ENCODE data around the gene ITGB3. TPM values are rescaled to one million over a fixed set of nuclear protein-coding genes. Genes with fewer than 3 reads are reported as not detected.
A peak's percentile ranks its signal among the peaks of the same experiment; 100 is the strongest.

Gene ITGB3
- total RNA-seq, 1 donor from 2014 or later: not detected

DNA sequence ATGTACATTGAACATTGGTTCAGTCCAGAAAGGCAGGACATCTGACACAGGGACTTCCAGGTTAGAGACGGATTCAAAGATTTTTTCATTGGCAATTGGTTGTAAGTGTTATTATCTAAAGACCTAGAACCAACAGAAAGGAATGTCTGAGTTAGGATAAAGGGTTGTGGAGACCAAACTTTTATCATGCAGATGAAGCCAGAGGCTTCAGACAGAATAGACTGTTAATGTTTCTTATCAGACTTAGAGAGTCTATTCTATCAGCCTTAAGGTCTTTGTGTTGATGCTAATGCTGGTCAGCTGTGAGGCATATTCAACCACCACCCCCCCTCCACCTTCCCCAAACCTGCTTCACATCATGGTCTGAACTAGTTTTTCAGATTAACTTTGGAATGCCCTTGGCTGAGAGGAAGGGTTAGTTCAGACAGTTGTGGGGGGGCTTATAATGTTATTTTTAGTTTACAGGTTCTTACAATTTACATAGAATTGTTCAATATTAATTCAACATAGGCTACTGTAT is 2.1 kb upstream of the ITGB3 start:
- H3K36me3 Mint-ChIP-seq (ENCODE audit: low read depth, unreplicated experiment): no peaks in the 10 kb centered on the region
- H3K27me3 Mint-ChIP-seq (ENCODE audit: unreplicated experiment): peaks cover 12% of the 10 kb centered on the region
- no peak overlapping the region for H3K27ac Mint-ChIP-seq (ENCODE audit: unreplicated experiment)
- peaks cover 3% of the 10 kb centered on the region for H3K4me1 Mint-ChIP-seq (ENCODE audit: unreplicated experiment)
- H3K4me3 Mint-ChIP-seq (ENCODE audit: unreplicated experiment): no peak overlapping the region
- no peak for DNase-seq (ENCODE audit: low spot score)
- TF ChIP-seq, protein P1, sequence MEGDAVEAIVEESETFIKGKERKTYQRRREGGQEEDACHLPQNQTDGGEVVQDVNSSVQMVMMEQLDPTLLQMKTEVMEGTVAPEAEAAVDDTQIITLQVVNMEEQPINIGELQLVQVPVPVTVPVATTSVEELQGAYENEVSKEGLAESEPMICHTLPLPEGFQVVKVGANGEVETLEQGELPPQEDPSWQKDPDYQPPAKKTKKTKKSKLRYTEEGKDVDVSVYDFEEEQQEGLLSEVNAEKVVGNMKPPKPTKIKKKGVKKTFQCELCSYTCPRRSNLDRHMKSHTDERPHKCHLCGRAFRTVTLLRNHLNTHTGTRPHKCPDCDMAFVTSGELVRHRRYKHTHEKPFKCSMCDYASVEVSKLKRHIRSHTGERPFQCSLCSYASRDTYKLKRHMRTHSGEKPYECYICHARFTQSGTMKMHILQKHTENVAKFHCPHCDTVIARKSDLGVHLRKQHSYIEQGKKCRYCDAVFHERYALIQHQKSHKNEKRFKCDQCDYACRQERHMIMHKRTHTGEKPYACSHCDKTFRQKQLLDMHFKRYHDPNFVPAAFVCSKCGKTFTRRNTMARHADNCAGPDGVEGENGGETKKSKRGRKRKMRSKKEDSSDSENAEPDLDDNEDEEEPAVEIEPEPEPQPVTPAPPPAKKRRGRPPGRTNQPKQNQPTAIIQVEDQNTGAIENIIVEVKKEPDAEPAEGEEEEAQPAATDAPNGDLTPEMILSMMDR (IDR thresholded peaks at IDR 0.05; ENCODE audit: unreplicated experiment): no peak
- H3K9me3 Mint-ChIP-seq (ENCODE audit: unreplicated experiment): no peaks in the 10 kb centered on the region

DNA sequence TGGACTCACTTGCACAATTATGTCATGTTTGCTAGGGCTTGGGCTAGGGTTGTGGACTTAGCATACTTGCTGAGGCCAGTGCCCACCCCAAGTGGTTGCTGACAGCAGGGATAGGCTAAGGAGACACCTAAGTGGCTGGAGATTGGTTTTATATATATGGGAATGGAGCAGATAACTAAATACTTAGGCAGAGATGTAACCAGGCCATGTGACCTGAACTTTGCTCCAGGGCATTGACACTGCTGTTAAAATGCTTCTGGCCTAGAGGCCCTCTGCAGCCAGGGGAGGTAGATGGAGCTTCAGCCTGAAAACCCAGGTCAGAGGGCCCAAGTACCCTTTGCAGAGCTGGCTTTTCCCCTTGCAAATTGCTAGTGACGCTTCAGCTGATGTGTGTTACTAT is 1.4 kb upstream of the ITGB3 start:
- Mint-ChIP-seq H3K4me3 (ENCODE audit: unreplicated experiment) (no peak overlapping the region), H3K9me3 (ENCODE audit: unreplicated experiment) (no peaks in the 10 kb centered on the region), H3K36me3 (ENCODE audit: low read depth, unreplicated experiment) (no peaks in the 10 kb centered on the region), H3K27ac (ENCODE audit: unreplicated experiment) (no peak overlapping the region), H3K4me1 (ENCODE audit: unreplicated experiment) (peaks cover 3% of the 10 kb centered on the region), H3K27me3 (ENCODE audit: unreplicated experiment) (peaks cover 12% of the 10 kb centered on the region)
- no peak for DNase-seq (ENCODE audit: low spot score)
- TF ChIP-seq, protein P1 (IDR thresholded peaks at IDR 0.05; ENCODE audit: unreplicated experiment): no peak

DNA sequence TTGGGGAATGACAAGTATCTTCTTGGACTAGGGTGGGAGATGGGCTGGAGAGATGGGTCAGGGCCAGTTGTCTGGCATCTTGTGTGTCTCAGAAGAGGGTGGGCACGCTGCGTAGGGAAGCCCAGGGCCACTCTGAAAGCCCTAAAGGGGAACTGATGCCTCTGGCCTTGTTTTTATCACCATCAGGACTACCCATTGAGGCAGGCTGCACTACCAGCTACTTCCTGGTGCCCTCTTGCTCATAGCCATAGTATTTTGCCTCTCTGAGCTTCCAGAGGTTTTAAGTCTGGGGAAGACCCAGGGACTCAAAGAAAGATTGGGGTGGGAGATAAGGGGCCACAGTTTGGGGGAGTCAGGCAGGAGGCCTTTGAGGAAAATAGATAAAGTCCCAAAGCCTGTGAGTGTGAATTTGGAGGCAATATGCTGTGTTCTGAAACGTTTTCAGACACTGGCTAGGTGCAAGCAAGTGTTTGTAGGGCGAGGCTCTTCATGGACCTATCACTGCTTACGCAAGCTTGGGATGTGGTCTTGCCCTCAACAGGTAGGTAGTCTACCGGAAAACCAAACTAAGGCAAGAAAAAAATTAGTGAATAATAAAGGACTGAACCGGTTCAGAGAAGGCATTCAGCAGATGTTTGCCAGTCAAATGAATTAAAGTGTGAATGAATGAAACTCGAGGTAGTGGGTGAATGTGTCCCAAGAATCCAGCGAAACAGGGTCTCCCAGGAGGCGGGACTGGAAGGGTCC is 688 bp upstream of the ITGB3 start:
- no peak for DNase-seq (ENCODE audit: low spot score)
- Mint-ChIP-seq H3K4me3 (ENCODE audit: unreplicated experiment) (peak overlapping the region; percentile 22), H3K4me1 (ENCODE audit: unreplicated experiment) (peaks cover 3% of the 10 kb centered on the region), H3K9me3 (ENCODE audit: unreplicated experiment) (no peaks in the 10 kb centered on the region), H3K27me3 (ENCODE audit: unreplicated experiment) (peaks cover 12% of the 10 kb centered on the region), H3K27ac (ENCODE audit: unreplicated experiment) (no peak overlapping the region), H3K36me3 (ENCODE audit: low read depth, unreplicated experiment) (no peaks in the 10 kb centered on the region)
- TF ChIP-seq, protein P1 (IDR thresholded peaks at IDR 0.05; ENCODE audit: unreplicated experiment): no peak

DNA sequence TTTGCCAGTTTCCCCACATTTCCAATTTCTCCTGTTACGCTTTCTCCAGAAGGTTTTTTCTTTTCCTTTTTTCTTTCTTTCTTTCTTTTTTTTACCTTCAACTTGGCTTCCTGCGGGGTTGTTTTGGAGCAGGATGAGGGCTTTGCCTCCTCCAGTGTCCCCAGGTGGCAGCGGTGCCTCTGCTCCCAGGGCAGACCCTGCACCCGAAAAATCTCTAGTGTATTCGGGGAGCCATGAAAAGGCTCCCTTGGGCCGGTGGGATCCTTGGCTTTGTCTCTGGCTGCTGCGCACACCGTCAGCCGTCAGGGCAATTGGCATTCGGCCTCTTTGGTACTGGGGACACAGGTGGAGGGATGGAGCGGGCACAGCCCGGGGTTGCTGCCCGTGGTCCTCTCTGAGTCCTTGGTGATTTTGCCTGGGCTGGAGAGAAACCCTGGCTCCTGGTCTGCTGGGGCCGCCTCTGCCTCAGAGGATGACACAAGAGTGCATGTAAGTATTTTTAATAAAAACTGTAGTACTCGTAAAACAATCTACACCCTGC is 846 bp downstream of the ITGB3 start:
- no peak for DNase-seq (ENCODE audit: low spot score)
- H3K27me3 Mint-ChIP-seq (ENCODE audit: unreplicated experiment): peaks cover 12% of the 10 kb centered on the region

More for the DNA sequence above, 846 bp downstream of the ITGB3 start:
- Mint-ChIP-seq H3K36me3 (ENCODE audit: low read depth, unreplicated experiment) (no peaks in the 10 kb centered on the region), H3K4me3 (ENCODE audit: unreplicated experiment) (peak overlapping the region; percentile 86), H3K4me1 (ENCODE audit: unreplicated experiment) (peaks cover 3% of the 10 kb centered on the region), H3K9me3 (ENCODE audit: unreplicated experiment) (no peaks in the 10 kb centered on the region), H3K27ac (ENCODE audit: unreplicated experiment) (peak overlapping the region; percentile 52)
- TF ChIP-seq, protein P1 (IDR thresholded peaks at IDR 0.05; ENCODE audit: unreplicated experiment): no peak
